ENCODE measurements around the gene FOXO6.

FOXO6 gene

DNA sequence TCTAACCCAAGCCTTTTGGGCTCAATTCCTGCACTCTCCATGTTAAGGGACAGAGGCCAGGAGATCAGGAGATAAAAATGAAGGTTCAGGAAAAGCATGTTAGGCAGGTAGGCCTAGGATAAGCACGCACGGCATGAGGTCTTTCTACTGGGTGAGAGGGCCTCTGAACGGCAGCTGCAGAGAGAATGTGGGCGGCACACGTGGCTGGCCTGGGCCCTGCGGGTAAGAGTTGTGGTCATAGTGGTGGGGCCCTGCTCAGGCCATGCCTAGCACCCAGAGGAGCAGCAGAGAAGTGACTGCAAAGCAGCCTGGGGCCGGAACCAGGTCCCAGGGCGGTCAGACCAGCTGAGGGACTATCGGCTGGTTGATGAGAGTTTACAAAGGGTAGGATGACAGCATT, 7.5 kb upstream of the FOXO6 start:
- DNase-seq = no peak

DNA sequence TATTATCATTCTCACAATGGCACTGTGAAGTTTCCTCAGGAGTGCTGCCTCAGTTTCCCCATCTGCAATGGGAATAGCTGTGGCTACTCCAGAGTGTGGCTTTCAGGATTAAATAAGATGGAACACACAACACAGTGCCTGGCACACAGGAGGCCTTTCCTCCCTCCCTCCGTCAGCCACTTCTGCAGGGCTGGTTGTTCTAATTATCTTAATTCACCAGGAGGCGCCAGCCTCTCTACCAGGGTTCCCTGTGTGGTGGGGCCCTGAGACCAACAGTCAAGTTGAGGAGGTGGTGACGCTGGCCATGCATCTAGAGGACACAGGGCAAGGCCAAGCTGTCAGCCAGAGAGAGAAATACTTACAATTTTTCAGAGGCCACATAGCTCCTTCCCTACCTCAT, 6.3 kb upstream of the FOXO6 start:
- DNase-seq = no peak

DNA sequence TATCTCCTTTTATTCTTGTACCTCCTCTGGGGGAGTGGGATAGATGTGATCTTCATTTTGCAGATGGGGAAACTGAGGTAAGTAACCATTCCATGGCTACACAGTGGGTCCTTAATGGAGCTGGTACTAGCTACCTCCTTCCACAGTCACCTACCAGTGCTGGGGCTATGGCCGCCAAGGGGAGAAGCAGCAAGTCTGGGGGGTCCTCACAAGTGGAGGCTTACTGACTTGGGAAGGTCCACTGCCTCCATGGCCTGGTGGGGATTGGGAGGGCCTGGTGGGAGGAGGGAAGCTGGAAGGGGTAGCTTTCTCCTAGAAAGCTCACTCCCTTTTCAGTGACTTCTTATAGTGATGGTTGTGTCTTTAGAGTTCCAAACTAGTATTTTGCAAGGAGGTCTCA, 5.9 kb upstream of the FOXO6 start:
- DNase-seq = no peak

GRCh38 chr1:41355761-41356160, 5.5 kb upstream of the FOXO6 start:
- no peak for DNase-seq

GRCh38 chr1:41356752-41357151, 4.5 kb upstream of the FOXO6 start:
- DNase-seq = no peak

DNA sequence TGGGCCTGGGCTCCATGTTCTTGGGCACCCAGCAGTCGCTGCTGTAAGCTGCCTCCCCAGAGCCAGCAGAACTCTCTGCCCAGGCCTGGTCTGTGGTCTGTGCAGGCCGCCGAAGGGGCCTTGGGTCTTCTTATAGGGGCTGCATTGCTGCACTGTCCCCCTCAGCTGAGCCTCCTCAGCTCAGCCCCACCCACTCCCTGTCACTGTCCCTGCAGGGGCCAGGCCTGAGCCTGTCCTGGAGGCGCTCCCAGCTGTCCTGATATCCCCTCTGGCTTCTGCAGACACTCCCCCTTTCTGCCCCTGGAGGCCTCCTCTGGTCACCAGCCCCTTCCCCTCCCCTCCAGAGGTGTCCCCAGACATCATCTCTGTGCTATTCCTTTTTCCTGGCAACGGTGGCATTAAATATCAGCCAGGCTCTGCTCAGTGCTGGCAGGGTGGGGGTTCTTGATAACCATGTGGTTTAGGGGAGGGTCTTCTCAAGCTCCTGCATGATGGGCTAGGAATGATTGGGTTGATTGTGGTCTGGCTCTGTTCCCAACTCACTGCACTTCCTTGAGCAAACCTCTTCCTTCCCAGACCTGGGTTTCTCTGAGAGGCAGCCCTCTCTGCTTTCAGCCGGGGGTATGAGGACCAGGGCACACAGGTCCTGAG, 3.7 kb upstream of the FOXO6 start:
- DNase-seq = no peak

- DNase-seq = no peak
Observed at GRCh38 chr1:41358131-41359021, 2.9 kb upstream of the FOXO6 start.

- DNase-seq = no peak
Observed at GRCh38 chr1:41359211-41360073, 1.8 kb upstream of the FOXO6 start.

- DNase-seq = no peak
Observed at GRCh38 chr1:41360074-41360785, 1.0 kb upstream of the FOXO6 start.

- DNase-seq = no peak
Observed at GRCh38 chr1:41361495-41362356, 492 bp downstream of the FOXO6 start.

DNA sequence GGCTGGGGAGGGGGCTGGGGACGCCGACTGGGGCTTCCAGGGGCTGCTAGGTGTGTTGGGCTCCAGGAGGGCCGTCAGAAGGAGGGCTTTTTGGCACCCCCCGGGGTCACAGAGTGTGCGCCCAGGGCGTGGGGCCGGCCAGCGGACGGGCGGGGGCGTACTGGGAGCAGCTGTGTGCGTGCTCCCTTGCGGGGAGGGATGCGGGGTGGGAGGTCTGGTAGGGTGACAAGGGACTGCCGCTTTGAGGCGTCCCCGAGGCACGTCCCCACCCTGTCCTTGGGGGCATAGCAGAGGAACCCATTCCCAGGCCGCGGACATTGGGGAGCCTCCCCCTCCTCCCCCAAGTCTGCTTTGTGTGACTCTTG, 1.1 kb downstream of the FOXO6 start:
- DNase-seq = no peak

- no peak for DNase-seq
Observed at GRCh38 chr1:41362749-41363590, 1.7 kb downstream of the FOXO6 start.

DNA sequence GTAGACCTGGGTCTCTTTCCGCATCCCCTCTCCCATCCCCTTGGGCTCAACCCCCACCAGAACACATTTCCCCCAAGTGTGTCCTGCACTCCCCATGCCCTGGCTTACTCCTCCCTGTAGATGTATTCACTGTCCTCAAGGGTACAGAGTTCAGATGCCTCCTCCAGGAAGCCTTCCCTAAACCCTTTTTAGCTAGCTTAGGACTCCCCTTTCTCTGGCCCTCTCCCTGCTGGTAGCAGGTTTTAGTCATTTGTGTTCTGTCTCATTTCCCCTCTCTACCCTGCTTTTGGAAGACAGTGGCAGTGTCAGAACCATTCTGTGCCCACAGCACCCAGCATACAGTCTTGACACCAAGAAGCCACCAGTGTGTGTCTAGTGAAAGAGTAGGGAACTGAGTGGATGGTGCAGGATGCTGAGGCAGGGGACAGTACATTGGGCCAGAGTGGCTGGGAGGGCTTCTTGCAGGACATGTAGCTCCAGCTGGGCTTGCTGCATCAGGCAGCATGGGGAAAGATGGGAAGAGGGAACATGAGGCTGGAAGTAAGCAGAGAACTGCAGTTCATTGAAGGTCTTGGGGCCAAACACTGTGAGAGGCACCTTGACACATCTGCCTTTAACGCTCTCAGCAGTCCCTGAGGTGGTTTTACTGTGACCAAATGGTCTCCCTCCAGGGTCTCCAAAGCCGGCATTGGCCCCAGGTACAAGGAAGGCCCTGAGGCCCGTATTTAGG, 2.5 kb downstream of the FOXO6 start:
- no peak for DNase-seq

GRCh38 chr1:41364442-41365319, 3.4 kb downstream of the FOXO6 start:
- no peak for DNase-seq

DNA sequence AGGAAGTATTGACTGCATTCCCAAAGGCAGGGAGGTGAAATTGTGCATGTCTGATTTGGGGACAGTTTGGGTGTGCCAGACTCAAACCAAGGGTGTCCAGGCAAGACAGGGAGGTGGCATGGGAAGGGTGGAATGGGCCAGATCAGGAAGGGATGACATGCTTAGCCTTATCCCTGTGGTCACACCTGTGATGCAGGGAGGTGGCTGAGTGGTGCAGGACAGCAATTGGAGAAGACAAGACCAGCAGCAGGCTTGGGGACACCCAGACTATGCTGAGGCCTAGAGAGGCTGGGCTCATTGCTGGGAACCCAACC, 4.0 kb downstream of the FOXO6 start:
- no peak for DNase-seq

DNA sequence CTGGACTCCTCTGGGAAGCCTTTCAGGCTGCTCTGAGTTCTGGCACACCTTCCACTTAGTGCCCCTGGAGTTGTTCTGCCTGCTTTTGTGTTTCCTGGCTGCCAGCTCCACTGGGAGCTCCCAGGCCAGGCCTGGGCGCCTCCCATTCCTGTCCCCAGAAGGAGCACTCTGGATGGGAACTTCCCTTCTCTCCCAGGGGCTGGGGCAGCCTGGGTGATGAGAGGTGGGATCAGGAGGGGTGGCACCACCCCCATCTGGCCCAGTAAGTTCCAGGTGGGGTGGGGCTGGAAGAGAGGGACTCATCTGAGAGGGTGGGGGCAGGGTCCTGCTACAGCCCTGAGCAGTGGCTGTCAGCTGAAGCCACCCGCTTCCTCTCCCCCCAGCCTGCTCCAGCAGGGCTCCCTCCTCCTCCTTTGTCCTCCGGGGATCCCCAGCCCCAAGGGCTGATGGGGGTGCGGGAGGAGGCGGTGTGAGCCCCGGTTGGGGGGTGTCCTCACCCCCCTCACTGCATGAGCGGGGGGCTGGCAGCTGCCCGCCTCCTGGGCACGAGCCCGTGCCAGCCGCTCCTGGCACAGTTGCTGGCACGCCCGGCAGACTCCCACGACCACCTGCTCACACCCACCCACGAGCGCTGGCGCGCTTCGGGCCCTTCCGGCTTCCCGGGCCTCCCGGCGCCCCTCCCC, 4.7 kb downstream of the FOXO6 start:
- DNase-seq = no peak

GRCh38 chr1:41366455-41367287, 5.4 kb downstream of the FOXO6 start:
- no peak for DNase-seq

DNA sequence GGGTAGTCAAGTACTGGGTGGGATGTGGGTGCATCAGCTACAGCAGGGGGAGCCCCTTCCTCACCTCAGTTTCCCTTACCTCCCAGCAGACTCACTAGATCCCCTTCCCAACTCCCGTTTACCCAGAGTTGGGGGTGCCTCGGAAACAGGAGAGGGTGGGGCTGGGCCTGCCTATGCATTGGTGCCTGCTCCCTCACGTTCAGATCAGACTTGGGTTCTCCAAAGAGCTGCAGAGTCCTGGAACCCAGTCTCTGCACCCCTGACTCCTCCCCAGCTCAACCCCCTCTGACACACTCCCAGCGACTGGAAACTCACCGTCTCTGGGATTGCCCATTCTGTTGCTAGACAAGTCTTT, 6.0 kb downstream of the FOXO6 start:
- no peak for DNase-seq

Measured in activated T-cell treated with anti-CD3 and anti-CD28 coated beads for 4 hours (primary cell).